HG03064 (cell line): Measurements from ENCODE around the gene FRMPD3.

Experiments used
- ATAC-seq: cut with Tn5 transposase; IDR thresholded peaks from one replicate; pipeline ENCODE4 v1.9.1; 2021; ENCODE audit warnings: low read depth; ENCODE audit not compliant: unreplicated experiment

The FRMPD3 gene

GRCh38 chrX:107477406-107477805 is 28.0 kb downstream of the FRMPD3 start:
- ATAC-seq: no peak

- ATAC-seq: no peak
These were observed 30.8 kb downstream of the FRMPD3 start for GRCh38 chrX:107480272-107480671.

GRCh38 chrX:107482046-107482445 is 32.6 kb downstream of the FRMPD3 start:
- ATAC-seq: no peak

GRCh38 chrX:107484002-107484726 is 34.7 kb downstream of the FRMPD3 start:
- no peak for ATAC-seq

- no peak for ATAC-seq
These were observed 35.6 kb downstream of the FRMPD3 start for GRCh38 chrX:107485013-107485412.

- no peak for ATAC-seq
These were observed 43.7 kb downstream of the FRMPD3 start for GRCh38 chrX:107493141-107493540.

- no peak for ATAC-seq
These were observed 47.3 kb downstream of the FRMPD3 start for GRCh38 chrX:107496786-107497185.
